ENCODE data around the gene THAP12. TPM values are rescaled to one million over a fixed set of nuclear protein-coding genes. Genes with fewer than 3 reads are reported as not detected.

The THAP12 gene
- total RNA-seq, 1 donor from 2014 or later: 30.3 TPM

DNA sequence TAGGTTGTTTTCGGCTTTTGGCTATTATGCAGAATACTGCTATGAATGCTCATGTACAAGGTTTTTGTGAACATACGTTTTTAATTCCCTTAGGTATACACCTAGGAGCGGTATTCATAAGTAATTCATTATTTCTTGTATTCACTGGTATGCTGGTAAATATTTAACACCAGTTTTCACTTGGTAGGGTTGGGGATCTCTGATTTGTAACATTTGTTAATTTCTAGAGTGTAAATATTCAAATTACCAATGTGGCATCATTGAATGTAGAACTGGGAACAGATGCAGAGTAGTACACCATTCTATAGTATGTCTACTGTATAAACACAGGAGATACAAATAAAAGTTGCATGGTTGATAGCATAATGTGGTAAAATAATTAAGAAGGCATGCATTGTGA lies 16.5 kb upstream of the THAP12 start:
- Histone ChIP-seq H3K9me3 (ENCODE audit: insufficient read depth, low read depth, low read length) (no peaks in the 10 kb centered on the region), H2AFZ (ENCODE audit: low read depth, low read length) (no peak overlapping the region), H3K36me3 (ENCODE audit: insufficient read depth, low read length) (no peaks in the 10 kb centered on the region), H3K9ac (ENCODE audit: low read length) (no peak overlapping the region), H4K20me1 (ENCODE audit: insufficient read depth, low read length) (no peaks in the 10 kb centered on the region), H3K4me2 (ENCODE audit: low read length) (no peak overlapping the region), H3K27me3 (ENCODE audit: insufficient read depth, low read length) (no peaks in the 10 kb centered on the region), H3K27ac (ENCODE audit: low read depth, low read length) (no peak overlapping the region), H3K79me2 (ENCODE audit: insufficient read depth, low read length) (no peaks in the 10 kb centered on the region), H3K4me1 (ENCODE audit: insufficient read depth, low read length) (no peaks in the 10 kb centered on the region), H3K4me3 (ENCODE audit: insufficient read depth, low read depth, low read length) (no peak overlapping the region)
- Mint-ChIP-seq H3K4me3 (ENCODE audit: unreplicated experiment) (no peak overlapping the region), H3K27ac (ENCODE audit: unreplicated experiment) (no peak overlapping the region), H3K36me3 (ENCODE audit: low read depth, unreplicated experiment) (no peaks in the 10 kb centered on the region), H3K9me3 (ENCODE audit: unreplicated experiment) (no peaks in the 10 kb centered on the region), H3K4me1 (ENCODE audit: low read depth, unreplicated experiment) (no peaks in the 10 kb centered on the region), H3K27me3 (ENCODE audit: low read depth, unreplicated experiment) (peaks cover 3% of the 10 kb centered on the region)
- TF ChIP-seq, protein P1, sequence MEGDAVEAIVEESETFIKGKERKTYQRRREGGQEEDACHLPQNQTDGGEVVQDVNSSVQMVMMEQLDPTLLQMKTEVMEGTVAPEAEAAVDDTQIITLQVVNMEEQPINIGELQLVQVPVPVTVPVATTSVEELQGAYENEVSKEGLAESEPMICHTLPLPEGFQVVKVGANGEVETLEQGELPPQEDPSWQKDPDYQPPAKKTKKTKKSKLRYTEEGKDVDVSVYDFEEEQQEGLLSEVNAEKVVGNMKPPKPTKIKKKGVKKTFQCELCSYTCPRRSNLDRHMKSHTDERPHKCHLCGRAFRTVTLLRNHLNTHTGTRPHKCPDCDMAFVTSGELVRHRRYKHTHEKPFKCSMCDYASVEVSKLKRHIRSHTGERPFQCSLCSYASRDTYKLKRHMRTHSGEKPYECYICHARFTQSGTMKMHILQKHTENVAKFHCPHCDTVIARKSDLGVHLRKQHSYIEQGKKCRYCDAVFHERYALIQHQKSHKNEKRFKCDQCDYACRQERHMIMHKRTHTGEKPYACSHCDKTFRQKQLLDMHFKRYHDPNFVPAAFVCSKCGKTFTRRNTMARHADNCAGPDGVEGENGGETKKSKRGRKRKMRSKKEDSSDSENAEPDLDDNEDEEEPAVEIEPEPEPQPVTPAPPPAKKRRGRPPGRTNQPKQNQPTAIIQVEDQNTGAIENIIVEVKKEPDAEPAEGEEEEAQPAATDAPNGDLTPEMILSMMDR (IDR thresholded peaks at IDR 0.05; ENCODE audit: insufficient read depth, low read depth, low read length): no peak
- no peak for TF ChIP-seq EZH2 (IDR thresholded peaks at IDR 0.05; ENCODE audit: insufficient read depth, low read length)
- no peak for FAIRE-seq
- DNase-seq (ENCODE audit: low read depth): no peak

DNA sequence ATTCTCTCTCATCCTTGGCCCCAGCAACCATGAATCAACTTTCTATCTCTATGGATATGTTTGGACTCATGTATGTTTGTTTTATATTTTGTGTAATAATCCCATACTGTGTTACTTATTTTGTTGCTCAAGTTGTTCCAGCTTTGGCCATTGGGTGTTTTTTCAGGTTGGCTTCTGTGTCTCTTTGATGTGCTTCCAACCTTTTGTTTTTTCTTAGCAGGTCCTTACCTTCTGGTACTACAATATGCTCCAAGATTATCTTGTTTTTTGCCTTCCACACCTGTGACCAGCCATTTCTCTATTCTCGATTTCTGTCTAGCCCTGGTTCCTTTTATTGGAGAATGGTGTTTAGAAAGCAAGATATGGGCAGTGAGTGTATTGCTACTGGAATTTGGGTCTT lies 14.4 kb upstream of the THAP12 start:
- FAIRE-seq: no peak
- H3K9me3 Mint-ChIP-seq (ENCODE audit: unreplicated experiment): no peaks in the 10 kb centered on the region
- H3K36me3 Mint-ChIP-seq (ENCODE audit: low read depth, unreplicated experiment): no peaks in the 10 kb centered on the region
- H2AFZ ChIP-seq (ENCODE audit: low read depth, low read length): no peak overlapping the region
- no peak overlapping the region for H3K4me3 Mint-ChIP-seq (ENCODE audit: unreplicated experiment)
- no peaks in the 10 kb centered on the region for H3K27me3 ChIP-seq (ENCODE audit: insufficient read depth, low read length)
- H3K9ac ChIP-seq (ENCODE audit: low read length): no peak overlapping the region
- no peaks in the 10 kb centered on the region for H3K9me3 ChIP-seq (ENCODE audit: insufficient read depth, low read depth, low read length)
- TF ChIP-seq, protein P1 (IDR thresholded peaks at IDR 0.05; ENCODE audit: insufficient read depth, low read depth, low read length): no peak
- TF ChIP-seq EZH2 (IDR thresholded peaks at IDR 0.05; ENCODE audit: insufficient read depth, low read length): no peak
- no peak for DNase-seq (ENCODE audit: low read depth)
- no peaks in the 10 kb centered on the region for H3K79me2 ChIP-seq (ENCODE audit: insufficient read depth, low read length)
- no peak overlapping the region for H3K4me2 ChIP-seq (ENCODE audit: low read length)
- no peaks in the 10 kb centered on the region for H3K4me1 ChIP-seq (ENCODE audit: insufficient read depth, low read length)
- H3K4me3 ChIP-seq (ENCODE audit: insufficient read depth, low read depth, low read length): no peak overlapping the region
- H3K27me3 Mint-ChIP-seq (ENCODE audit: low read depth, unreplicated experiment): peaks cover 3% of the 10 kb centered on the region
- no peak overlapping the region for H3K27ac Mint-ChIP-seq (ENCODE audit: unreplicated experiment)
- no peak overlapping the region for H3K27ac ChIP-seq (ENCODE audit: low read depth, low read length)
- H4K20me1 ChIP-seq (ENCODE audit: insufficient read depth, low read length): no peaks in the 10 kb centered on the region
- H3K36me3 ChIP-seq (ENCODE audit: insufficient read depth, low read length): no peaks in the 10 kb centered on the region
- no peaks in the 10 kb centered on the region for H3K4me1 Mint-ChIP-seq (ENCODE audit: low read depth, unreplicated experiment)

DNA sequence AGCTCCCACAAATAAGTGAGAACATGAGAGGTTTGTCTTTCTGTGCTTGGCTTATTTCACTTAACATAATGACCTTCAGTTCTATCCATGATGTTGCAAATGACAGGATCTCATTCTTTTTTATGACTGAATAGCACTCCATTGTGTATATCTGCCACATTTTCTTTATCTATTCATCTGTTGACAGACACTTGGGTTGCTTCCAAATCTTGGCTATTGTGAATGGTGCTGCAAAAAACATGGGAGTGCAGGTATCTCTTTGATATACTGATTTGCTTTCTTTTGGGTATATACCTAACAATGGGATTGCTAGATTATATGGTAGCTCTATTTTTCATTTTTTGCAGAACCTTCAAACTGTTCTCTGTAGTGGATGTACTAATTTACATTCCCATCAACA lies 13.5 kb upstream of the THAP12 start:
- Histone ChIP-seq H3K36me3 (ENCODE audit: insufficient read depth, low read length) (no peaks in the 10 kb centered on the region), H3K9ac (ENCODE audit: low read length) (no peak overlapping the region)
- no peaks in the 10 kb centered on the region for H3K4me1 Mint-ChIP-seq (ENCODE audit: low read depth, unreplicated experiment)

More for the DNA sequence above, 13.5 kb upstream of the THAP12 start:
- H3K9me3 ChIP-seq (ENCODE audit: insufficient read depth, low read depth, low read length): no peaks in the 10 kb centered on the region
- no peak overlapping the region for H3K27ac ChIP-seq (ENCODE audit: low read depth, low read length)
- Mint-ChIP-seq H3K36me3 (ENCODE audit: low read depth, unreplicated experiment) (no peaks in the 10 kb centered on the region), H3K9me3 (ENCODE audit: unreplicated experiment) (no peaks in the 10 kb centered on the region), H3K27ac (ENCODE audit: unreplicated experiment) (no peak overlapping the region), H3K4me3 (ENCODE audit: unreplicated experiment) (no peak overlapping the region), H3K27me3 (ENCODE audit: low read depth, unreplicated experiment) (peaks cover 3% of the 10 kb centered on the region)
- H3K4me2 ChIP-seq (ENCODE audit: low read length): no peak overlapping the region
- DNase-seq (ENCODE audit: low read depth) (no peak), FAIRE-seq (no peak)
- no peak overlapping the region for H2AFZ ChIP-seq (ENCODE audit: low read depth, low read length)
- no peaks in the 10 kb centered on the region for H4K20me1 ChIP-seq (ENCODE audit: insufficient read depth, low read length)
- no peak for TF ChIP-seq EZH2 (IDR thresholded peaks at IDR 0.05; ENCODE audit: insufficient read depth, low read length)
- TF ChIP-seq, protein P1 (IDR thresholded peaks at IDR 0.05; ENCODE audit: insufficient read depth, low read depth, low read length): no peak
- H3K79me2 ChIP-seq (ENCODE audit: insufficient read depth, low read length): no peaks in the 10 kb centered on the region
- H3K4me1 ChIP-seq (ENCODE audit: insufficient read depth, low read length): no peaks in the 10 kb centered on the region
- no peak overlapping the region for H3K4me3 ChIP-seq (ENCODE audit: insufficient read depth, low read depth, low read length)
- H3K27me3 ChIP-seq (ENCODE audit: insufficient read depth, low read length): no peaks in the 10 kb centered on the region

Measured in astrocyte (in vitro differentiated cells and primary cell).